SK-N-SH (cell line): ENCODE results near the gene NOD2. TPM values are rescaled to one million over a fixed set of nuclear protein-coding genes. Genes with fewer than 3 reads are reported as not detected.

Experiments used
- CTCF ChIA-PET: fragments of 300-600, 350-600 bp; formaldehyde crosslinking; extraction: SDS; loops from one replicate; lab custom pipeline; 2021; lab: Yijun Ruan, JAX
- POLR2A ChIA-PET: fragments of 350-600 bp; sonication (Branson Sonifier 250); formaldehyde crosslinking; extraction: SDS; loops from one replicate; lab custom pipeline; 2020; ENCODE audit warnings: antibody characterized with exemption, inconsistent platforms; lab: Yijun Ruan, JAX
- DNase-seq: peaks from one replicate; pipeline ENCODE4 v3.0.0; 2012
- H2AFZ ChIP-seq: fragments of 200-600 bp; sonication (generic); 2 replicates; pipeline ENCODE4 v1.8.1; 2016; ENCODE audit warnings: antibody characterized with exemption, mild to moderate bottlenecking, low read depth
- H3F3A ChIP-seq: fragments of 200-600 bp; sonication (generic); replicated peaks from 2 replicates; pipeline ENCODE3; 2016; ENCODE audit warnings: antibody characterized with exemption, mild to moderate bottlenecking; ENCODE audit not compliant: insufficient read depth
- H3K27ac ChIP-seq, 2 experiments: fragments of 200-500 bp in 1 of 2; fragments of 200-600 bp in 1 of 2; sonication (Bioruptor generic) in 1 of 2; sonication (generic), shearing (Covaris generic) in 1 of 2; 2 replicates each; pipeline versions ENCODE4 v1.5.1 to v1.6.1; 2014 to 2016; ENCODE audit warnings: low read depth in 2 of 2, inconsistent platforms in 1 of 2, low read length in 1 of 2, mild to moderate bottlenecking in 1 of 2, mixed read lengths in 1 of 2
- H3K27me3 ChIP-seq: fragments of 200-600 bp; sonication (generic), shearing (Covaris generic); 2 replicates; pipeline ENCODE4 v1.6.1; 2016; ENCODE audit warnings: mixed run types; ENCODE audit not compliant: insufficient read depth
- H3K36me3 ChIP-seq, 2 experiments: fragments of 200-500 bp in 1 of 2; fragments of 200-600 bp in 1 of 2; sonication (Bioruptor generic) in 1 of 2; sonication (generic) in 1 of 2; replicated peaks in 1 of 2; 2 replicates each; pipeline versions ENCODE3 to v1.5.1; 2014 to 2016; ENCODE audit warnings: low read length in 1 of 2, mild to moderate bottlenecking in 1 of 2; ENCODE audit not compliant: insufficient read depth in 2 of 2, control insufficient read depth in 1 of 2
- H3K4me1 ChIP-seq, 2 experiments: fragments of 200-500 bp in 1 of 2; fragments of 200-600 bp in 1 of 2; sonication (Bioruptor generic) in 1 of 2; sonication (generic), shearing (Covaris generic) in 1 of 2; 2 replicates each; pipeline versions ENCODE4 v1.5.1 to v1.6.1; 2014 to 2016; ENCODE audit warnings: low read depth in 1 of 2, low read length in 1 of 2, mixed run types in 1 of 2; ENCODE audit not compliant: insufficient read depth in 2 of 2, control insufficient read depth in 1 of 2
- H3K4me2 ChIP-seq: fragments of 200-600 bp; sonication (generic), shearing (Covaris generic); 2 replicates; pipeline ENCODE4 v1.6.1; 2017; ENCODE audit warnings: mixed run types
- H3K4me3 ChIP-seq, 2 experiments: fragments of 200-500 bp in 1 of 2; fragments of 200-600 bp in 1 of 2; sonication (Bioruptor generic) in 1 of 2; sonication (generic), shearing (Covaris generic) in 1 of 2; 2 replicates each; pipeline versions ENCODE4 v1.5.1 to v1.8.1; 2014 to 2016; ENCODE audit warnings: low read depth in 2 of 2, inconsistent platforms in 1 of 2, low read length in 1 of 2, mild to moderate bottlenecking in 1 of 2, mixed read lengths in 1 of 2, moderate library complexity in 1 of 2
- H3K79me2 ChIP-seq: fragments of 200-600 bp; sonication (generic); 2 replicates; pipeline ENCODE4 v1.8.1; 2017; ENCODE audit warnings: mild to moderate bottlenecking; ENCODE audit not compliant: insufficient read depth
- H3K9ac ChIP-seq: fragments of 200-600 bp; sonication (generic); 2 replicates; pipeline ENCODE4 v1.6.1; 2017; ENCODE audit warnings: mixed run types
- H3K9me2 ChIP-seq: fragments of 200-600 bp; sonication (generic); 2 replicates; pipeline ENCODE4 v1.6.1; 2017; ENCODE audit warnings: mixed run types
- H3K9me3 ChIP-seq: fragments of 200-600 bp; sonication (generic); 2 replicates; pipeline ENCODE4 v1.6.1; 2017; ENCODE audit warnings: mixed run types, mild to moderate bottlenecking, moderate library complexity
- H4K20me1 ChIP-seq: fragments of 200-600 bp; sonication (generic); 2 replicates; pipeline ENCODE4 v1.6.1; 2017; ENCODE audit warnings: mild to moderate bottlenecking, mixed run types; ENCODE audit not compliant: insufficient read depth
- EP300 ChIP-seq, 2 experiments: IDR thresholded peaks; 2 replicates each; pipeline versions ENCODE4 v1.4.0 to v1.6.1; 2012; ENCODE audit warnings: borderline replicate concordance in 1 of 2, low read depth in 1 of 2, low read length in 1 of 2
- GABPA ChIP-seq: IDR thresholded peaks from 2 replicates; pipeline ENCODE4 v1.4.0; 2012; ENCODE audit warnings: low read depth, mild to moderate bottlenecking
- GATA2 ChIP-seq: sonication (generic); formaldehyde crosslinking; IDR thresholded peaks from 2 replicates; pipeline ENCODE4 v1.5.0; 2020; ENCODE audit warnings: mild to moderate bottlenecking, missing genetic modification reagents
- NFIC ChIP-seq: IDR thresholded peaks from 2 replicates; pipeline ENCODE4 v1.4.0; 2012; ENCODE audit warnings: borderline replicate concordance
- NRF1 ChIP-seq: IDR thresholded peaks from 2 replicates; pipeline ENCODE4 v1.6.1; 2012; ENCODE audit warnings: low read depth, mild to moderate bottlenecking, low read length
- RCOR1 ChIP-seq: fragments of 150-350 bp; IDR thresholded peaks from 2 replicates; pipeline ENCODE4 v1.6.1; 2017; ENCODE audit warnings: antibody characterized with exemption, low read length
- RXRA ChIP-seq: IDR thresholded peaks from 2 replicates; pipeline ENCODE4 v1.4.0; 2012; ENCODE audit warnings: low read depth, mild to moderate bottlenecking, borderline replicate concordance
- SMC3 ChIP-seq: IDR thresholded peaks from 2 replicates; pipeline ENCODE4 v1.6.1; 2012; ENCODE audit warnings: low read depth, low read length, improper control_type of control experiment
- WGBS: methylation state at CpG from one replicate; pipeline ENCODE4 v1.1.6; 2017; ENCODE audit warnings: low lambda C conversion rate; 5-methylcytosine and 5-hydroxymethylcytosine counted together
- polyA plus RNA-seq, 3 experiments: library from polyadenylated mRNA; depleted of rRNA; stranded (reverse); fragments of >200 nt; gene quantifications; 2 replicates each; pipeline ENCODE4 v1.2.3, GENCODE V29; 2012
- TF ChIP-seq, protein P1 (sequence below): IDR thresholded peaks from 2 replicates; pipeline ENCODE4 v1.4.0; 2012; ENCODE audit warnings: low read depth, borderline replicate concordance
- TF ChIP-seq, protein P2 (sequence below): fragments of 200-600 bp; sonication (generic); IDR thresholded peaks from 2 replicates; pipeline ENCODE4 v1.6.1; 2017; ENCODE audit warnings: antibody characterized with exemption, mild to moderate bottlenecking, moderate library complexity

The NOD2 gene
- polyA plus RNA-seq, 1 of the 3 experiments (the other 2 are of a cell fraction): not detected

DNA sequence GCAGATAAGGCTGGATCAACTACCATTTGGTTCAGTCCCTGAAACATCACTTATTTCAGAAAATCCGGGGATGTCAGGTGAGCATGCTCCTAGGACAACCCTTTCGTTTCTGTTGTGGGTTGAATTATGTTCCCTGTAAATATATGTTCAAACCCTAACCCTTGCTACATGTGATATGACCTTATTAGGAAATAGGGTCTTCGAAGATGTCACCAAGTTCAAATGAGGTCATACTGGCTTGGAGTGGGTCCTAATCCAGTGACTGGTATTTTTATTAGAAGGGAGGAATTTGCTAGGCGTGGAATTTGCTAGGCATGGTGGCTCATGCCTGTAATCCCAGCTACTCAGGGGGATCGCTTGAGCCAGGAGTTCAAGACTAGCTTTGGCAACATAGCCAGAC, 33.6 kb upstream of the NOD2 start:
- H3K4me2 ChIP-seq: no peak overlapping the region
- H3K4me3 ChIP-seq: no peak overlapping the region
- H3K4me1 ChIP-seq: no peaks in the 10 kb centered on the region; a peak in 1 of 4 replicates
- no peak for TF ChIP-seq SMC3
- no peak overlapping the region for H3K9ac ChIP-seq
- no peaks in the 10 kb centered on the region for H3K79me2 ChIP-seq
- H3K36me3 ChIP-seq: no peaks in the 10 kb centered on the region
- DNase-seq: no peak
- no peaks in the 10 kb centered on the region for H3K27me3 ChIP-seq
- 45% methylated on average over 5 of the region's 5 CpGs for WGBS
- no peak overlapping the region for H2AFZ ChIP-seq
- ChIA-PET CTCF (interaction anchor here (1.8 to 14.1 kb wide), 2 partner anchors 146 to 289 kb away, joined by 7 to 326 read pairs; partner anchors contain the start of gene BRD7), POLR2A (no interaction called here)
- H3K27ac ChIP-seq: no peak overlapping the region
- H3K9me2 ChIP-seq: no peaks in the 10 kb centered on the region
- no peaks in the 10 kb centered on the region for H3K9me3 ChIP-seq
- no peaks in the 10 kb centered on the region for H3F3A ChIP-seq
- no peaks in the 10 kb centered on the region for H4K20me1 ChIP-seq

DNA sequence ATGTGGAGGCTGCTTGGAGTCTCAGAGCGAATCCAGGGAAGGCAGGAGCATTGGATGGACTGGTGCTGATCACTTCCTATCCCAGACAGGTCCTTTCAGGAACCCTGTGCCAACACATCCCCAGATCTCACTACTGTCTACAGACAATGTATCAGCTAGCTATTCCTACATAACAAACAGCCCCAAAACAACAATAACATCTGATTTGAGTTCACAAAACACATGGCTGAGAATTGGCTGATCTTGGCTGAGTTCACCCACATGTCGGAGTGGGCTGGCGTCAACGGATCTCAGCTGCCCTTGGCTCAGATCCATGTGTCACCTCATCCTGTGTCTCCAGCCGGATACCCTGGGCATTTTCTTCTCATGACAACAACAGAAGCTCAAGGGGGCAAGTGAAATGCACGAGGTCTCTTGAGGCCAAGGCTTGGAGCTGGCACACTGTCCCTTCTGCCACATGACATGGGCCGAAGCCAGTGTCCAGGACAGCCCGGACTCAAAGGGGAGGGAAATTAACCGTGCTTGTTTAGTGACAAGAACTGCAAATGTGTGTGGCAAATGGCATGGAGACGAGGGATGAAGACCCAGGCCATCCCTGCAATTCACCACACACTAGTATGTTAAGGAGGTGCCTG, 31.0 kb upstream of the NOD2 start:
- WGBS: 62% methylated on average over 10 of the region's 10 CpGs
- ChIA-PET POLR2A (interaction anchor here (0.6 kb wide), 1 partner anchor 23 kb away, joined by 3 read pairs; no protein-coding TSS in a partner anchor), CTCF (interaction anchor here (0.7 to 16.3 kb wide), 8 partner anchors 9 to 307 kb away, joined by 3 to 326 read pairs (median 4); partner anchors contain the start of gene BRD7)

More for the DNA sequence above, 31.0 kb upstream of the NOD2 start:
- TF ChIP-seq RXRA (no peak), EP300 (IDR thresholded peaks at IDR 0.05; ENCODE audit: borderline replicate concordance in 1 of 2, low read depth in 1 of 2, low read length in 1 of 2) (no peak), GATA2 (CRISPR knock-in tag) (no peak), NRF1 (no peak), RCOR1 (no peak), GABPA (no peak), NFIC (no peak)
- TF ChIP-seq, protein P1, sequence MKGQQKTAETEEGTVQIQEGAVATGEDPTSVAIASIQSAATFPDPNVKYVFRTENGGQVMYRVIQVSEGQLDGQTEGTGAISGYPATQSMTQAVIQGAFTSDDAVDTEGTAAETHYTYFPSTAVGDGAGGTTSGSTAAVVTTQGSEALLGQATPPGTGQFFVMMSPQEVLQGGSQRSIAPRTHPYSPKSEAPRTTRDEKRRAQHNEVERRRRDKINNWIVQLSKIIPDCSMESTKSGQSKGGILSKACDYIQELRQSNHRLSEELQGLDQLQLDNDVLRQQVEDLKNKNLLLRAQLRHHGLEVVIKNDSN: no peak
- TF ChIP-seq, protein P2, sequence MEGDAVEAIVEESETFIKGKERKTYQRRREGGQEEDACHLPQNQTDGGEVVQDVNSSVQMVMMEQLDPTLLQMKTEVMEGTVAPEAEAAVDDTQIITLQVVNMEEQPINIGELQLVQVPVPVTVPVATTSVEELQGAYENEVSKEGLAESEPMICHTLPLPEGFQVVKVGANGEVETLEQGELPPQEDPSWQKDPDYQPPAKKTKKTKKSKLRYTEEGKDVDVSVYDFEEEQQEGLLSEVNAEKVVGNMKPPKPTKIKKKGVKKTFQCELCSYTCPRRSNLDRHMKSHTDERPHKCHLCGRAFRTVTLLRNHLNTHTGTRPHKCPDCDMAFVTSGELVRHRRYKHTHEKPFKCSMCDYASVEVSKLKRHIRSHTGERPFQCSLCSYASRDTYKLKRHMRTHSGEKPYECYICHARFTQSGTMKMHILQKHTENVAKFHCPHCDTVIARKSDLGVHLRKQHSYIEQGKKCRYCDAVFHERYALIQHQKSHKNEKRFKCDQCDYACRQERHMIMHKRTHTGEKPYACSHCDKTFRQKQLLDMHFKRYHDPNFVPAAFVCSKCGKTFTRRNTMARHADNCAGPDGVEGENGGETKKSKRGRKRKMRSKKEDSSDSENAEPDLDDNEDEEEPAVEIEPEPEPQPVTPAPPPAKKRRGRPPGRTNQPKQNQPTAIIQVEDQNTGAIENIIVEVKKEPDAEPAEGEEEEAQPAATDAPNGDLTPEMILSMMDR: no peak
- Histone ChIP-seq H4K20me1 (no peaks in the 10 kb centered on the region), H3K9me3 (no peaks in the 10 kb centered on the region), H3K9me2 (no peaks in the 10 kb centered on the region), H3K9ac (no peak overlapping the region), H3K27me3 (no peaks in the 10 kb centered on the region), H3K4me3 (no peak overlapping the region), H3K27ac (no peak overlapping the region), H3F3A (no peaks in the 10 kb centered on the region), H2AFZ (no peak overlapping the region), H3K4me2 (no peak overlapping the region), H3K79me2 (no peaks in the 10 kb centered on the region), H3K4me1 (no peaks in the 10 kb centered on the region; a peak in 1 of 4 replicates), H3K36me3 (no peaks in the 10 kb centered on the region)
- DNase-seq: no peak
